GM18520 (cell line): ENCODE data around the gene PATJ.
"Not testable (repeated sequence)": the region's sequence is repeated elsewhere in the genome, so short reads cannot be mapped to it uniquely, and the experiment has no call there.

Experiments used
- ATAC-seq: cut with Tn5 transposase; IDR thresholded peaks from one replicate; pipeline ENCODE4 v1.9.1; 2021; ENCODE audit not compliant: unreplicated experiment

Gene PATJ

GRCh38 chr1:61816191-61816590, 73.9 kb downstream of the PATJ start:
- no peak for ATAC-seq

GRCh38 chr1:61818992-61819391, 76.7 kb downstream of the PATJ start:
- no peak for ATAC-seq

- no peak for ATAC-seq
These were observed 77.1 kb downstream of the PATJ start for GRCh38 chr1:61819421-61819820.

GRCh38 chr1:61825393-61825792, 83.1 kb downstream of the PATJ start:
- ATAC-seq: no peak

- ATAC-seq: no peak
These were observed 86.5 kb downstream of the PATJ start for GRCh38 chr1:61828805-61829204.

- ATAC-seq: no peak
These were observed 94.4 kb downstream of the PATJ start for GRCh38 chr1:61836649-61837048.

- ATAC-seq: not testable (repeated sequence)
These were observed 95.3 kb downstream of the PATJ start for GRCh38 chr1:61837607-61838006.

GRCh38 chr1:61839679-61840078, 97.4 kb downstream of the PATJ start:
- no peak for ATAC-seq

GRCh38 chr1:61842036-61842435, 99.8 kb downstream of the PATJ start:
- no peak for ATAC-seq

GRCh38 chr1:61842863-61843514, 100.7 kb downstream of the PATJ start:
- ATAC-seq: no peak

- ATAC-seq: no peak
These were observed 101.7 kb downstream of the PATJ start for GRCh38 chr1:61844006-61844405.

- ATAC-seq: not testable (repeated sequence)
These were observed 102.4 kb downstream of the PATJ start for GRCh38 chr1:61844664-61845063.

GRCh38 chr1:61851235-61851634, 109.0 kb downstream of the PATJ start:
- ATAC-seq: no peak

- ATAC-seq: no peak
These were observed 109.8 kb downstream of the PATJ start for GRCh38 chr1:61851849-61852669.

GRCh38 chr1:61852670-61853015, 110.4 kb downstream of the PATJ start:
- ATAC-seq: no peak

- no peak for ATAC-seq
These were observed 111.3 kb downstream of the PATJ start for GRCh38 chr1:61853583-61853982.

GRCh38 chr1:61864489-61864888, 122.2 kb downstream of the PATJ start:
- no peak for ATAC-seq

- ATAC-seq: peak; percentile 90
These were observed 123.5 kb downstream of the PATJ start for GRCh38 chr1:61865646-61866220.

- no peak for ATAC-seq
These were observed 127.4 kb downstream of the PATJ start for GRCh38 chr1:61869691-61870109.

- no peak for ATAC-seq
These were observed 129.9 kb downstream of the PATJ start for GRCh38 chr1:61872206-61872605.

- no peak for ATAC-seq
These were observed 131.3 kb downstream of the PATJ start for GRCh38 chr1:61873581-61873980.

GRCh38 chr1:61873994-61874393, 131.7 kb downstream of the PATJ start:
- ATAC-seq: no peak
